T-helper 2 cell (primary cell): Measurements from ENCODE around the gene TRERF1.
A peak's percentile ranks its signal among the peaks of the same experiment; 100 is the strongest.

ENCODE experiments used
- DNase-seq, 5 experiments: peaks; one replicate each; pipeline versions ENCODE4 v3.0.0 to v3.0.0-alpha.2; 2012 to 2022

Gene TRERF1

GRCh38 chr6:42419490-42420280 is 32.0 kb downstream of the TRERF1 start:
- no peak for DNase-seq

GRCh38 chr6:42418724-42419123 is 33.0 kb downstream of the TRERF1 start:
- no peak for DNase-seq

DNA sequence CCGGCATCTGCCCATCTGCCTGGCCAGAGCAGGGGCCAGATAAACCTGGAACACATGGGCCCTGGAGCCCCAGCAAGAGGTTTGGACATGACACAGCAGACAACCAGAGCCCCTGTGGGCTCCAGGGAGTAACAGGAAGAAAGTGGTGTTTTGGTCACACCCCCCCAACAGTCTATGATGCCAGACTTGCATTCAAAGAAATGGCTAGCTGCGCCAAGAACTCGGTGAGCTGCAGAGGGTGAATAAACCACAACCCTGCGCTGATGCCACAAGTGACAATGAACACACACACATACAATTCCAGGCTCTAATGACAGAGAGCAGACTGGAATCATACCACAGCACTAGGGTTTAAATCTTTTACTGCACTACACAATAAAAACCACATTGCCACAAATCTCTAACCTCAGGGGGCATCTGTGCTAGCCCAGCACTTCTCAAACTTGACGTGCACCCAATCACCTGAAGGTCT is 34.0 kb downstream of the TRERF1 start:
- peak in 3 of 5 experiments; percentile 19 to 95 (median 79) for DNase-seq

- no peak for DNase-seq
These were observed 40.3 kb downstream of the TRERF1 start for GRCh38 chr6:42411406-42411805.

DNA sequence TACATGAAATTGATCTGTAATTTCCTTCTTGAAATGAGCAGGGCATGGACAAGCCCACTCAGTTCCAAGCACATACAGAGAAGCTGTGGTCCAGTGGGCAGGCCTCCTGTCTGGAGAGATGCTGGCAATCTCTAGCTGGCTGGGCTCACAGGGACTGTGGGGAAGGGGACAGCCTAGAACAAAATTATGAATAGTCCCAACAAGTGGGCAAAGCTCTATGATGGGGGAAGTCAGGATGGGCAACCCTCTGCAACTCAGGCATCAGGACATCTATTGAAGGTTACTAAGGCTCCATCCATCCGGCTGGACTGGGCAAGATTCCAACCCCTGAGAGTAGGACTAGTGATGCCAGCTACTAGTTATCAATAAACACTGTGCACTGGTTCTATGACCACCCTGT is 40.9 kb downstream of the TRERF1 start:
- no peak for DNase-seq

GRCh38 chr6:42409581-42409980 is 42.1 kb downstream of the TRERF1 start:
- DNase-seq = no peak

DNA sequence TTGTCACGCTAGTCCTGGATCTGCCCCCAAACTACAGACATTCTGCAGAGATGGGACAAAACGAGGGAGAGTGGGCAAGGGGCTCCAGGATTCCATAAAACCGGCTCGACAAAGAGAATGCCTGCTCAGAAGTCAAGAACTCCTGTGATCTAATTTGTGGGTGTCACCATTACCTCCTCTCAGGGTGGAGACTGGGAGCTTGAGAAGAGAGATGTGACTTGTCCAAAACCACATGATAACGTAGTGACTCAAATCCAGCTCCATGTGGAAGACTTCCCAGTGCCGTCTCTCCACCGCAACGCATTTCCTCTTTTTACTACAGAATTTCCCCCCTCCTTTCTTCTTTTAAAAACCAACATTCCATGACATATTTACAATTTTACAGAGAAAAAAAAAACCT is 44.3 kb downstream of the TRERF1 start:
- DNase-seq = peak in 1 of 5 experiments; percentile 71

GRCh38 chr6:42406306-42407280 is 45.1 kb downstream of the TRERF1 start:
- no peak for DNase-seq

DNA sequence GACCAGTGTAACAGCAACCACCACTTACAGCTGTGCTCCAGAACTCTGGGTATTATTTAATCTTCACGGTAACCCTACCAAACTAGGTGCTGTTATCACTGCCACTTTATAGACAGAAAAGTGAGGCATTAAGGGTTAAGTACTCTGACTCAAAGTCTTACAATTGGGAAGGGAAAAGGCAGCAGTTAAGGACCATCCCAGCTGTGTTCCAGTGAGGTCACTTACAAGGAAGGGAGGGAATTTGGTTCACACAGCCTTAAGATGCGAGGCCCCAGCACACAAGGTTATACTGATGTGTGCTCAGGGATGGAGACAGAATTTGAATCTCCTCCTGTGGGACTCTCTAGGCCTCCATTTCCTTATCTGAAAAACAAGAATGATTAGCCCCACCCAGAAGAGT is 46.7 kb downstream of the TRERF1 start:
- DNase-seq = no peak

- DNase-seq = peak in 2 of 5 experiments; percentile 24 to 53
These were observed 47.2 kb downstream of the TRERF1 start for GRCh38 chr6:42404484-42404883.

GRCh38 chr6:42403831-42404230 is 47.9 kb downstream of the TRERF1 start:
- no peak for DNase-seq

DNA sequence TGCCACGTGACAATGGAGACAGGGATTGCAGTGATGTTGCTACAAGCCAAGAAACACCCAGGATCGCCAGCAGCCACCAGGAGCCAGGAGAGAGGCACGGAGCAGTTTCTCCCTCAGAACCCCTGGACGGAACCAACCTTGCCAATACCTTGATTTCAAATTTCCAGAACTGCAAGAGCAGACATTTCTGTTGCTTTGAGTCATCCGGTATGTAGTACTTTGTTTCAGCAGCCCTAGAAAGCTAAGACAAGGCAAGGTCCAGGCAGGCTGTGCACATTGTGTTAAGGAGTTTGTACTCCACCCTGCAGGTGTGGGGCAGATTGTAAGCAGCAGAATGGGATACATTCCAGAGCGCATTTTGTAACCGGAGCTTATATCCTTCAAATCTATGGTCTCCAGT is 48.3 kb downstream of the TRERF1 start:
- no peak for DNase-seq

GRCh38 chr6:42402184-42402583 is 49.5 kb downstream of the TRERF1 start:
- peak in 3 of 5 experiments; percentile 16 to 93 (median 42) for DNase-seq

- DNase-seq = no peak
These were observed 50.1 kb downstream of the TRERF1 start for GRCh38 chr6:42401613-42401951.

- DNase-seq = no peak
These were observed 50.7 kb downstream of the TRERF1 start for GRCh38 chr6:42400886-42401612.

- no peak for DNase-seq
These were observed 51.5 kb downstream of the TRERF1 start for GRCh38 chr6:42400061-42400760.

DNA sequence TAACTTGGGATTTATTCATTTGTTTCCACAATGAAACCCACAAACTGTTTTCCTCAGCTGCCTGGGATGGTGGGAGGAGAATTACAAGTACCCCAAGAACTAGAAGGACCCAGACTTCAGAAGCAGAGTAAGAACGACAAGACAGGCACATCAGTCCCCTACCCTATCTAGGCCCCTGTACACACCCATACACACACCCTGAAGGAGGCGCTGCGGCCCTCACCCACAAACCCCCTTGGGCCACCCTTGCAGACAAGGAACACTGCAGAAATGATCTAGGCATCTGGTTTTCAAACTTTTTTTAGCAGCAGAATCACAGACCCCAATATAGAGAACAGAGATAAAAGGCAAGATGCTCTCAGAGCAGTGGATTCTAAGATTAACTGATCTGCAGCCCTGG is 55.0 kb downstream of the TRERF1 start:
- no peak for DNase-seq

GRCh38 chr6:42394881-42395620 is 56.7 kb downstream of the TRERF1 start:
- no peak for DNase-seq

DNA sequence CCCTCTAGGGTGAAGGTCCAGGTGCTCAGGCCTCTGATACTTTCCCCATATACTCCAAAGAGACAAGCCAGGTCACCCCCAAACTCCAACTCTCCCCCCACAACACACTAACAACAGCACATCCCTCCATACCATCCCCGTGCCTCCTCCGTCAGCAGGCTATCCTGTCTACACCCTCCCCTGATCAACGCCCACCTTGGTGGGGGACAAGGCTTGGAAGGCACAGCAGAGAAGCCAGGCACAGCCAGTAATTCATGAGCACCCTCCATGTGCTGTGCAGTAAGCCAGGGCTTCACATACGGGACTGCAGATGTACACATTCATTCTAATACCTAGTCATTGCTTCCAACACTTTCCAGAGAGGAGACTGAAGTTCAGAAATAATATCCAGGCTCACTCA is 57.6 kb downstream of the TRERF1 start:
- no peak for DNase-seq

GRCh38 chr6:42393339-42393738 is 58.4 kb downstream of the TRERF1 start:
- no peak for DNase-seq

DNA sequence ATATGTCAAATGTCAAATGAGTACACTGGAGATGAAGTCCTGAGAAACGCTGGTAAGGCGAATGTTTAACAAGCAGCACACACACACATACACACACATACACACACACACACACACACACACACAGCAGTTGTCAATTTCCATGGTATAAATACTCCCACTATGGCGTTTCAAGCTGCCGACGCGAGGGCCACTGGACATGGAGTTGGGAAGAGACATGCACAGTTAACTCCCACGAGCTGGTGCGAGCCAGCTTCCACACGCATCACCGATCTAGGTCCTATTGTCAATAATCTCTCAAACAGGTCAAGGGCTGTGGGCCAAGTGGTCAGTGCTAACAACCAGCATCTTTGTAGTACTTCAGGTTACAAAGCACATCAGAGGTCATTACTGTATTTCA is 58.9 kb downstream of the TRERF1 start:
- DNase-seq = no peak

GRCh38 chr6:42391441-42391840 is 60.3 kb downstream of the TRERF1 start:
- DNase-seq = no peak
